Suppressor macrophage treated with lipopolysaccharide for 4 hours (primary cell): ENCODE data around the gene TRIM34.
"Not testable (repeated sequence)": the region's sequence is repeated elsewhere in the genome, so short reads cannot be mapped to it uniquely, and the experiment has no call there.

Experiments used
- DNase-seq: peaks from one replicate; pipeline ENCODE4 v3.0.0-alpha.2; 2020

The TRIM34 gene, protein sequence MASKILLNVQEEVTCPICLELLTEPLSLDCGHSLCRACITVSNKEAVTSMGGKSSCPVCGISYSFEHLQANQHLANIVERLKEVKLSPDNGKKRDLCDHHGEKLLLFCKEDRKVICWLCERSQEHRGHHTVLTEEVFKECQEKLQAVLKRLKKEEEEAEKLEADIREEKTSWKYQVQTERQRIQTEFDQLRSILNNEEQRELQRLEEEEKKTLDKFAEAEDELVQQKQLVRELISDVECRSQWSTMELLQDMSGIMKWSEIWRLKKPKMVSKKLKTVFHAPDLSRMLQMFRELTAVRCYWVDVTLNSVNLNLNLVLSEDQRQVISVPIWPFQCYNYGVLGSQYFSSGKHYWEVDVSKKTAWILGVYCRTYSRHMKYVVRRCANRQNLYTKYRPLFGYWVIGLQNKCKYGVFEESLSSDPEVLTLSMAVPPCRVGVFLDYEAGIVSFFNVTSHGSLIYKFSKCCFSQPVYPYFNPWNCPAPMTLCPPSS

GRCh38 chr11:5624489-5625279, at the start of gene TRIM34:
Gene TRIM34 (plus strand): TSS chr11:5625001. CDS start chr11:5632332, 7,331 bp downstream.
- DNase-seq = peak; percentile 95

GRCh38 chr11:5575152-5575551, 49.6 kb upstream of the TRIM34 start:
- no peak for DNase-seq

GRCh38 chr11:5577101-5577500, 47.7 kb upstream of the TRIM34 start:
- no peak for DNase-seq

GRCh38 chr11:5580577-5580976, 44.2 kb upstream of the TRIM34 start, which contains the start of gene OR52B6:
Gene OR52B6 (plus strand): TSS chr11:5580877. CDS start chr11:5580877, 0 bp downstream.
- no peak for DNase-seq

DNA sequence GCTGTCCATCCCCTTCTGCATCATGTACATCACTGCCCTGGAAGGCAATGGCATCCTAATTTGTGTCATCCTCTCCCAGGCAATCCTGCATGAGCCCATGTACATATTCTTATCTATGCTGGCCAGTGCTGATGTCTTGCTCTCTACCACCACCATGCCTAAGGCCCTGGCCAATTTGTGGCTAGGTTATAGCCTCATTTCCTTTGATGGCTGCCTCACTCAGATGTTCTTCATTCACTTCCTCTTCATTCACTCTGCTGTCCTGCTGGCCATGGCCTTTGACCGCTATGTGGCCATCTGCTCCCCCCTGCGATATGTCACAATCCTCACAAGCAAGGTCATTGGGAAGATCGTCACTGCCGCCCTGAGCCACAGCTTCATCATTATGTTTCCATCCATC, 43.8 kb upstream of the TRIM34 start:
- DNase-seq = no peak

DNA sequence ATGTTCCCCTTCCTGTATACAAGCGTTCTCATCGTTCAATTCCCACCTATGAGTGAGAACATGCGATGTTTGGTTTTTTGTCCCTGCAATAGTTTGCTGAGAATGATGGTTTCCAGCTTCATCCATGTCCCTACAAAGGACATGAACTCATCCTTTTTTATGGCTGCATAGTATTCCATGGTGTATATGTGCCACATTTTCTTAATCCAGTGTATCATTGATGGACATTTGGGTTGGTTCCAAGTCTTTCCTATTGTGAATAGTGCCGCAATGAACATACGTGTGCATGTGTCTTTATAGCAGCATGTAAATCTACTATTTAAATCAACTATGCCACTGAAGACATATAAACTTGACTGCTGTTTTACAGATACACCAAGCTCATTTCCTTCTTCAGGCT, 40.3 kb upstream of the TRIM34 start:
- not testable (repeated sequence) for DNase-seq

- not testable (repeated sequence) for DNase-seq
Measured at GRCh38 chr11:5589906-5590305, 34.9 kb upstream of the TRIM34 start.

DNA sequence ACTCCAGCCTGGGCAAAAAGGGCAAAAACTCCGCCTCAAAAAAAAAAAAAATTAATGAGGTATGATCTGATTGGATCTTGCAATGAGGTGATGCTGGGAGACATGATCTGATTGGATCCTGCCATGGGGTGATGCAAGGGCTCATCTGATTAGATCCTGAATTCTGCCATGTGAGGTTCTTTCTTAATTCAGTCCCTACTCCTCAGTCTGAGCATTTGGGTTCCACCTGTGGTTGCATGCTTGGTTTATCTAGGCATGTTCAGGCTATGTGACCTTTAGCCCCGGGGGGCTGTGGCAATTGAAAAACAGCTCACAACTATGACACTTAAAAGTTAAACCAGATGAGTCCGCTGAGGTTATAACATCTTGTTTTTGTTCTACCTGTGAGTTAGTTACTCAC, 33.2 kb upstream of the TRIM34 start:
- no peak for DNase-seq

DNA sequence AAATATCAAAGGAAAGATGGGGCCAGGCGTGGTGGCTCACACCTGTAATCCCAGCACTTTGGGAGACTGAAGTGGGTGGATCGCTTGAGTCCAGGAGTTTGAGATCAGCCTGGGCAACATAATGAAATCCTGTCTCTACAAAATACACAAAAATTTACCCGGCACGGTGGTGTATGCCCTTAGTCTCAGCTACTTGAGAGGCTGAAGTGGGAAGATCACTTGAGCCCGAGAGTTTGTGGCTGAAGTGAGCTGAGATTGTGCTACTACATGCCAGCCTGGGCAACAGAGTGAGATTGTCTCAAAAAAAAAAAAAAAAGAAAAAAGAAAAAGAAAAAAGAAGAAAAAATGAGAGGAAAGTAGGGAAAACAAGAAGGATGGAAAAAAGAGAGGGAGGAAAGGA, 32.2 kb upstream of the TRIM34 start:
- DNase-seq = no peak

GRCh38 chr11:5593146-5593545, 31.7 kb upstream of the TRIM34 start:
- DNase-seq = no peak

- peak; percentile 65 for DNase-seq
Measured at GRCh38 chr11:5596607-5597201, 28.1 kb upstream of the TRIM34 start, which contains the start of gene TRIM6. Gene TRIM6 (plus strand): TSS chr11:5596637. CDS start chr11:5596898, 261 bp downstream.

- no peak for DNase-seq
Measured at GRCh38 chr11:5597953-5598352, 26.8 kb upstream of the TRIM34 start.

DNA sequence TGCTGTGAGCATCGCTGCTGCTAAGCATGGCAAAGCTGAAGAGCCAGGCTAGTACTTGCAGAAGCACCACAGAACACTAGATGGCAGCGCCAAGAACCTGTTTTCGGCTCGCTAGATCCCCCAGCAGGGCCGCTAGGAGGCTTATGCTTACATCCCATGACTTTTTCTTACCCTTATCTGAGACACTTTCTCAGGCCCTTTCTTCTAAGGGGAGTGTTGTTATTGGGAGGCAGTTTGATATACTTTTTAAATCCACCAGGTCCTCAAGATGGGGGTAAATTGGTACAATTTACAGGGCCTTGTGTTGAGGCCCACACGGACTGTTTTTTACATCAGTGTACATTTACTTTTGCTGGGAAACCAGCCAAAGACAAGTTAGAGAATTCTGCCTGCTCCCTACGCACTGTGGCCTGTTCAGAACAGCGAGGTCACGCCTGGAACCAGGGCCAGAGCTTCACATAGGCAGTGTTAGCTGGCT, 24.4 kb upstream of the TRIM34 start:
- peak; percentile 78 for DNase-seq

DNA sequence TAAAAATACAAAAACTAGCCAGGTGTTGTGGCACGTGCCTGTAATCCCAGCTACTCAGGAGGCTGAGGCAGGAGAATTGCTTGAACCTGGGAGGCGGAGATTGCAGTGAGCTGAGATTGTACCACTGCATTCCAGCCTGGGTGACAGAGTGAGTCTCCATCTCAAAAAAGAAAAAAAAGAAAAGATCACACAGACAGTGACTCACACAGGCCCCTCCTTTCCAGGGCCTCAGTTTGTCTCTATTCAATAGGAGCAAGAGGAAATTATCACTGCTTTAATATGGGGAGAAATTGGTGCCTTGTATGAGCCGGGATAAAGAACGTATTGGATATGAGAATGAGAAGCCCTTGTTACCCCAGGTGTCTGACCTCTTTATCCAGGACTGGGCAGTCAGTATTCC, 22.0 kb upstream of the TRIM34 start:
- not testable (repeated sequence) for DNase-seq

GRCh38 chr11:5603326-5603725, 21.5 kb upstream of the TRIM34 start:
- DNase-seq = no peak

DNA sequence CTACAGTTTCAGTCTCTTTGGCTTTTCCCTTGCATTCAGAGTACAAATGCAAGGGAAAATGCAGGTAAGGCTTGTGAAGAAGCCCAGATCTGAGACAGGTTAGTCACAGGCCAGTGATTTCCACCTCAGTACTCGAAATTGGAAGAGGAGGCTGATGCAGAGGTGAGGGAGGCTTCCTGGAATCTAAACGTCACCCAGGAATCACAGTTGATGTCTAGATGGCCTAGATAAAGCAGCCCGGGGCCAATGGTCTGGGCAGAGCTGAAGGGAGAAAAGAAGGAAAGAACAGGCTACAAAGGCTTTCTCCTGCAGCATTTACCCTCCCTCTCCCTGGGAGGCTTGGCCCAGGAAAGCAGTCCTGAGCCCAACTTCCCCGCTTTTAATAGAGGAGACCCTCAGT, 19.9 kb upstream of the TRIM34 start:
- no peak for DNase-seq

DNA sequence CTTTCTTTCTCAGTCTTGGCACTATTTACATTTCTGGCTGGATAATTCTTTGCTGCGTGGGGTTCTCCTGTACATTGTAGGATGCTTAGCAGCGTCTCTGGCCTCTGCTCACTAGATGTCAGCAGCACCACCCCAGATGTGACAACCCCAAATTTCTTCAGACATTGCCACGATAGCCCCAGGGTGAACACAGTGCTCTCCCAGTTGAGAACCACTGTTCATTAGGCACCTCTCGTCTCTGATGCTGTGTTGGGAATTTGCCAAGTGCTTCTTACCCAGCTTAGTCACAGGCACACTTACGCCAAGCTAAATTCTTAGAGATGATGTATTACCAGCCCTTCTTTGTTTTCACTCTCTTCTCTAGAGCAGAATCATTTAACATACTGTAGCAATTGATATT, 19.0 kb upstream of the TRIM34 start:
- no peak for DNase-seq

DNA sequence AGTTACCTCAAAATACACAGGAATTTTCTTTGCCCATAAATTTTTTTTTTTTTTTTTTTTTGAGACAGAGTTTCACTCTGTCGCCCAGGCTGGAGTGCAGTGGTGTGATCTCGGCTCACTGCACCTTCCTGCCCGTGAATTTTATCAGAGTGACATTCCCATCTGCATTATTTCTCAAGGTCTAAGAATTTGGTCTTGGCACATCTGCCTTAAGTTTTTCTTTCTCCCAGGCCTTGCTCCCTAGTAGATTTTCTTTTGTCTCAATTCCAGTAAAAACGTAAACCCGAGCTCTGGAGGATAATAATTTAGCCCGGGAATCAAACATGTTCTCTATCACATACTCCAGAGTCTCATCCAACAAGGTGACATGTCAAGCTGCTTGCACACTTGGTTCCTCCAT, 16.0 kb upstream of the TRIM34 start:
- DNase-seq = no peak

DNA sequence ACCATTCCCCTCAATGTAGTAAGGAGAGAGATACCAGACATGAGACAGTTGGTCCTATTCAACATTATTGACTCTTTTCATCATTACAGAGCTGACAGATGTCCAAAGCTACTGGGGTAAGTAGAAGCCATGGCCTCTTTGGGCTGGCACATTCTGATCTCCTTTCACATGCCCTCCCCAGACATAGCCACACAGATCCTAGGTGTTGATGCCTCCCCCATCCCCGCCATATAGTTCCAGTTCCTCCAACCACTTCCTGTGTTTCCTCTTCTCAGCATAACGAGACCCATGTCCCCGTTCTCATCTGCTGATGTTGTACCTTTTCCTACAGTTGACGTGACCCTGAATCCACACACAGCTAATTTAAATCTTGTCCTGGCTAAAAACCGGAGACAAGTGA, 14.4 kb upstream of the TRIM34 start:
- DNase-seq = no peak

- no peak for DNase-seq
Measured at GRCh38 chr11:5611627-5612026, 13.2 kb upstream of the TRIM34 start.

- no peak for DNase-seq
Measured at GRCh38 chr11:5618807-5619206, 6.0 kb upstream of the TRIM34 start.

DNA sequence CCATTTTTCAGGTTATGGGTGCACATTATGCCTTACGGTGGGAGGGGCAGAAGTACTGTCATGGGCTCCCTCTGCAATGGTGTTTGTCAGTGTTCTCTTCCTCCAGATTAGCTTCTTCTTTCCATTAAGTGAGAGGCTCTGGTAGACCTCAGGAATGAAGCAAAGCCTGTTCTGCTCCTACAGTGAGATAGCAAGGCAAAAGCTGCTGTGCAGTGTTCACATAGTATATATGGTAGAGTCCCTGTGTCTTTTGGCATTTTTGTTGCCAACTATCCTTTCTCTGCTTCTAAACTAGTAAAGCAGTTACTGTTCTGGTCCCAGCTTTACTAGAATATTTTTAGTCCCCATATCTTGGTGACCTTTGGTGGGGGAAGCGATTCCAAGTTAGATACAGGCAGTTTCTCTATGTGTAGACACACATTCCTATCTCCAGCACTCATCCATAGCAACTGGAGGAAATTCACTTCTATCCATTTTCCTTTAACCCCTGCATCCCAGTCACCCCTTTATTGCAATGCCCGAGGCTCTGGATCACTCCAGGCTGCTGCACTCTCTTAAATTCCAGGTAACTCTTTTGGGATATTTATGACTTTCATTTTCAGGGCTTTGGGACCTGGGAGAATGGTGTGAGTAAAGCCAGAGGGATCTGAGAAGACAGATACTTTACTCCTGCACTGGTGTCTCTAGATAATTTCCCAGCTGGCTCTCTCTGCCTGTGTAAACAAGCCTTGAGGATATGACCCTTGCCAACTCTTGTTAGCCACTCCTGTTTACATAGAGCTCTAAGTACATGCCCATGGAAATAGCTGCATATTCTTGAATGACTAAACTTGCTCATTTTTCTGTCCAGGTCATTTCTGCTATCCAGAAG, 3.9 kb upstream of the TRIM34 start:
- no peak for DNase-seq
